DMS153 (cell line): ENCODE data around the gene SMOC2.

Experiments used
- DNase-seq: peaks from one replicate; lab custom pipeline; 2025; lab: John Stamatoyannopoulos, UW

The SMOC2 gene

DNA sequence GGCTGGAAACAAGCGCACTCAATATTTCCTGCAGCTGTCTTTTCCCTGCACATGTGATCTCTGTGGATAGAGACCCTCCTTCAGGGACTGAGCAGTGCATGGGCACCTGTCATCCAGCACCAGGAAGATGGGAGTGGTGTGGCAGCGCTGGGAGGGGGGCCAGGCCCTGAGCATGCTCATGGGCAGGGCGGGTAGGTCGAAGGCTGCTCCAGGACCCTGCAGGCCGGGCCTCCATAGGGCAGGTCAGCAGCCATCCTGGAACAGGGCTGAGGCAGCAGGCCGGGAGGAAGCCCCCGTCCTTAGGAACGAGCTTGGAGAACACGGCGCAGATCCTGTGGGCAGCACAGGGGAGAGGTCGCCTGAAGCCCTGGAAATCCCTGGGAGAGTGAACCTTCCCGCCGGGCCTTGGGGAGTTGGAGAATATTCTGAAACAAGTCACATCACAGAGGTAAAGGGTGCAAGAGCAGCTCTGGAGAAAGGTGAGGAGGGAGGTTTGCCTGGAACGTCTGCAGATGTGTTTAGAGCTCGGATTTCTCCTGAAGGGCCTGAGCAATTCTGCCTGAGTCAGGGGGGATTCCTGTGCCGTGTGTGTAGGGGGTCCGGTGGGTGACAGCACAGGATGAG is 133.2 kb downstream of the SMOC2 start:
- DNase-seq: no peak

DNA sequence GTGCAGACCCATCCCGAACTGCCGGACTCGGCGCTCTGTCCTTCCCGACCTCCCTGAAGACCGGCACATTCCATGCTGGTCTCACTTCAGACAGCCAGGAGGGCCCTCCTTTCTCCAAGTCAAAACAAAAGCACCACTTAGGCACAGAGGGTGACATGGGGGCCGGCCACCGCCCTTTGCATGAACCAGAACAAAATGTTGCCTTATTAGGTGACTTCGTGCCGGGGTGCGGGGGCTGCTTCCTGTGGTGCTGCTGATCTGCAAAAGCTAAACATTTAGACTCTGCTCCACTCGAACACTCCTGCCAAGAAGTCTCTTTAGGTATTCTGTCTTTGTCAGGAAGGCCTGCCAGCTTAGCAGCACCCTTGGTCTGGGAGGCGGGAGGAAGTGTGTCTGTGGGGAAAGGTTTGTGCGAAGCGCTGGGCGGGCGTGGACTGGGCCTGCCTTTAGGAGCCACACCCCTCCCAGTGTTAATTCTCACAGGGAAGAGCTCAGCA is 133.8 kb downstream of the SMOC2 start:
- DNase-seq: no peak

DNA sequence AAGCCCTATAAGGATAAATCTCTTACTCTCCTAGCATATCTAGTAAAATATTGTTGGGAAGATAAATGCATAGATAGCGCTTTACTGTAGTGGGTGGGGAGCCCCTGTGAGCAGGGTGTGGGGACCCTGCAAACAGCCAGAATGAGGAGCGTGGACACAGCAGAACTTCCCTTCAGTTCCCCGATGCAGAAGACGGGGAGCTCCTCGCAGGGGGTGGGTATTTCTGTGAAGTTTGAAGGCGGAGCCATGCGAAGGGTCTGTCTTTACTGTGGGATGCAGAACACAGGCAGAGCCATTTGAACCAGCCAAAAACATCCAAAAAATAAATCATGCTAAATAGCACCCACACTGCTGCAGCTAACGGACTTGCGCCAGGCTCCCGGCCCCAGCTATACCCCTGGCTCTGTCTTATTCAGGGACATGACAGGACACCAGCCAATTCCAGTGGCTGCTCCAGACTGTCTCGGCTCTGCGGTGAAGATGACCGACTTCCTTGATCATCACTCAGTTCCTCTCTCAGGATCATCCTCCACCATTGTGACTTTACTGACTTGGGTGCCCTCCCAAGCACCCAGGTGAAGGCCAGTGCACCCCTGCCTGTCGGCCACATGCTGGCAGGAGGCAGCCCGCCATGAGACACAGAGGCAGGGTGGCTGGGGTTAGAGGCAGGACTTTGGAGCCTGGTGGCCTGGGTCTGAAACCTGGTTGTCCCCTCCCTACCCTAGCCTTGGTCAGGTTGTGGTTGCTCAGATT is 134.5 kb downstream of the SMOC2 start:
- no peak for DNase-seq

DNA sequence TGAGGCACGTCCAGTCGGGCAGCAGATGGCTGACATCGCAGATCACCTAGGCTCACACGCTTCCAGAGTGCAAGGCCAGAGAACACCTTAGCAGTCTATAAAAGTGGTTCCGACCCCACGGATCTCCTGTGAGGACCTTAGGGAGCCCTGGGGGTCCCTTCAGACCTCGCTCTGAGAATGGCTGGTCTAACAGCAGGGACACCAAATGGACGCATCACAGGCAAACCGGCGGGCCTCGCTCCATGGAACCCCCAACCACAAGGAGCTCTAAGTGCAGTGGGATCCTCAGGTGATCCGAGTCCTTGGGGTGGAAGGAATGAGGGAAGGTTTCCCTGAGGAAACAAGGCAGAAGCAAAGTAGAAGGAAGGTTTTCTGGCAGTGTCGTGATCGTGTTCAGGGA is 135.4 kb downstream of the SMOC2 start:
- DNase-seq: no peak

DNA sequence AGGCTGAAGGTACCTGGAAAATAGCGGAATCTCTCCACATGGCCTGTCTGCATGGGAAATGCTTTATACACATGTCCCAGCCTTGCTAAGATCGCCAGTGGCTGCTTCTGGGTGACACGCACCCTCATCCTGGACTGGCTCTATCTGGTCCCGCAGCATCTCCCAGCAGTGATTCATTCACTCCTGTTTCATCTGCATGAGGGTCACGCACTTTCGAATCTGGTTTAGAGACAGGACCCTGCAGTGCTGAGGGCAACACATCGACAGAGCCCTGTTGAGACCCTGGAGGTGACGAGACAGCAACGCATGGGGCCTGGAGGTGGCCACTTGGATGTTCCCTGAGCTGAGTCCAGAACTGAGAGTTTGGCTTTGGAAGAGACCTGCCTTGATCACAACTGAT is 136.5 kb downstream of the SMOC2 start:
- no peak for DNase-seq

DNA sequence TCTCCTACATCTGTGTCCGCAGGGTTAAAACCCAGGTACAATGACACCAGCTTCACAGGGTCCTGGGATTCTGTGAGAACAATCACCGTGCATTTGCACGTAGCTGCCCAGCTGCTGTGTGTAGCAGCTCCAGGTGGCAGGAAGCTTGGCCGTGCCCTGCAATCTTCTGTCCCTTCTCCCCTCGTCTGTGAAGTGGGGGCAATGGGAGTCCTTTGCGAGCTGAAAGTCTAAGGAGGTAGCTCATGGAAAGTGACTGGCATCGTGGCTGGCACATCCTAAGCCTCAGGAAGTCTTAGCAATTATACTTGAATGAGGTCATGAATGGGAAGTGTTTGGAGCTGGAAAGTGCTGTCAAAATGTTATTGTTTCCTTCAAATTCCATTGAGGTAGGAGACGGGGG is 137.1 kb downstream of the SMOC2 start:
- no peak for DNase-seq

DNA sequence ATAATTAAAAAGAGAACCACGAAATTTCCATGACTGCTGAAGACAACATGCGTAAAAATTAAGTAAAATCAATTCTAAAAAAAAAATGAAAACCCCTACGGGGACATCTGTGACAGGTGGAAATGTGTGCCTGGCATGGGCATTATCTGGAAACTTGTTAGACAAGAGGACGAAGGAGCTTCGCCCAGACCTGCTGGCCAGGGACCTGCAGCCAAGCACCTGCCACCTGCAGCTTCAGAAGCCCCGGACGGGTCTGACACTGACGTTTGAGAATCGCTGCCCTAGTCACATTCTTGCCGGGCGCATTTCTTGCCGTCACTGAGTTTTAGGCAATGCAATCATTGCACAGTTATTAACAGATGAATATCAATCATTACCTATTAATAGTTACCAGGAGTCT is 140.3 kb downstream of the SMOC2 start:
- DNase-seq: no peak

DNA sequence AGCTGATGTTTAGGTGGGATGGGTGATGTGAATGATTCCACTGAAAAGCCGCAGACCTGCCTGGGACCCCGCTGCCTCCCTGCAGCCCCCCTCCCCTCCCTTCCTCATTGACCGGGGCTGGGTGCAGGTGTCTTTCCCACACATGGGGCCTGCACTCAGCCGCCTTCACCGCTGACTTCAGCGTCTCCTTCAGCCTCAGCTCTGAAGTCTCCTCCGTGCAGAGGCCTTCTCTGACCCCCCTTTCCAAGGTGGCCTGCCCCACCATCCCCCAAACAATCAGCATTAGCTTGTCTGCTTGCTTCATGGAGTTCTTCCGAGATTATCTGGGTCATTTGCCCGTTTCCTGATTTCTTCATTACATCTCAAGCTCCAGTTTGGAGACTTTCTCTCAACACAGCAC is 140.7 kb downstream of the SMOC2 start:
- no peak for DNase-seq

DNA sequence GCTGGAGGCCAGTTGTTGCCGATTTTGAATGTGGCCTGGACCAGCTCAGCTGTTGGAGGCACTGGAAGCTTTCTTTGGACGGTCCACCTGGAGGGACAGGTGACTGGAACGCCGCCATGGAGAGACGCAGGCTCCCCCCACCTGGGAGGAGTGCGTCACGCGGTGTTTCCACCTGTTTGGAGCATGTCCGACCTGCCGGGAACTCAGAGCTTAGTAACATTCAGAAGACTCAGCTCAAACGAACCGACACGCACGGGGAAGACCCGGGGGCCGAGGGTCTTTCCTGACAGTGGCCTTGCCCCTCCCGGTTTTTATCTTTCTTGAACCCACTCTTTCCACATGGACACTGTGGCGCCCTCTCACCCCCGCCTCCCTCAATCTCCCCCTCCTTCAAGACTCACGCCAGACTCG is 141.6 kb downstream of the SMOC2 start:
- DNase-seq: no peak

DNA sequence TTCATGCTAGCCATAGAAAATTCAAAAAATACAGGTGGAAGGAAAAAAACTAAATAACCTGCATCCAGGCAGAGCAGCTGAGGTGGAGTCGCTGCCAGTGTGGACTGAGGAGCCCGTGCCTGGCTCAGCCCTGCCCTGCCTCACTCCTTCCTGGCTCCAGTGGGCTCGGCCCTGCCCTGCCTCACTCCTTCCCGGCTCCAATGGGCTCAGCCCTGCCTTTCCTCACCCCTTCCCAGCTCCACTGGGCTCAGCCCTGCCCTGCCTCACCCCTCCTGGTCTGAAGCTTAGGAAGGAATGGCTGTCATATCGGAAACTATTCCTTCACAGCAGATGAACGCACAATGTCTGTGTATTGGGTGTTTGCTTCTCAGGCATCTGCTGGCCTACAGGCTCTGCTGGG is 142.1 kb downstream of the SMOC2 start:
- DNase-seq: no peak

DNA sequence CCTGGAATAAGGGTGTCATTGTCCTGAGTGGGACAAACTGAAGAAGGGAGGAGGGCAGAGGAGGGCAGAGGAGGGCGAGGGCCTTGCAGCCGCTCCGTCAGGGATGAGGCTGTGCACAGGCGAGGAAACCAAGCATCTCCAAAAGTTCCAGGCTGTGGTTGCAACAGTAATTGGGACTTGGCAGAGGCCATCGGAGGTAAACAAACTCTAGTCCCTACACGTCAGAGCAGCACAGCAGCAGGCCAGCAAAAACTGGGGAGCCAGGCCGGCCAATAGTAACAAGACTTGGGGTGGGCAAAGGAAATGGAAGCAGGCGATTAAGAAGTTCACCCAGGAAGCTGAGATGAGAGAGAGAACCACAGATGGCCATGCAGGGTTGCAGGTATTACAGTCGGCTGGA is 142.8 kb downstream of the SMOC2 start:
- no peak for DNase-seq

DNA sequence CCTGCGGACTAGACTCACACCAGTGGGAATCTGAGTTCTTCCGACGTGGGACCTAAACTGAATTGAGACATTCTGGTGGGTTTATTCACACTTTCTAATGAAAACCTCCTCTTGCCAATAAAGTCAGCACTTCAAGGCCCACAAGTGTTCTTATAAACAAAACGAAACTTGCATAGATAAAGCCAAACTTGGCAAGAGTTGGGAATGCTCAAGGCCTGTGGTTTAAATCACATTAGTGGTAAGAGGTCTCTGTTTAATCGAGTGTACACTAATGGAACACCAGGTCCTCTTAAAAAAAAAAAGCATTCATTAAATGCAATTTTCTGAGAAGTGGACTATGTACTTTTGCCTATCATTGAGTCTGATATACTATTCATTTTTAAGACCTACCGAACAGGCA is 143.3 kb downstream of the SMOC2 start:
- no peak for DNase-seq

DNA sequence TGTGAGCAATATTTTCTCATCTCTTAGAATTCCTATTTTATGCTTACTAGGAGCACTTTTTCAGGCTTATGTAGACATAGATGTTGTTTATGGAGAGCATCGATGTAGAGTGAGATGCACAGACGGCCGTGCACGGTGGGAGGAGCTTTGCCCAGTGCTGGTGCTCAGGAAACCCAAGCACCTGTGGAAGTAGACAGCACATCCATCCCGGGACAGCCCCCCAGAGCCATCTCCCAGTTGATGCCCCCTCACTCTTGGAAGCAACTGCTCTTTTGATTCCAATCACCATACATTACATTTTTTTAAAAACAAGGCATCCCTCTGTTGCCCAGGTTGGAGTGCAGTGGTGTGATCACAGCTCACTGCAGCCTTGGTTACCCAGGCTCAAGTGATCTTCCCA is 143.7 kb downstream of the SMOC2 start:
- no peak for DNase-seq

DNA sequence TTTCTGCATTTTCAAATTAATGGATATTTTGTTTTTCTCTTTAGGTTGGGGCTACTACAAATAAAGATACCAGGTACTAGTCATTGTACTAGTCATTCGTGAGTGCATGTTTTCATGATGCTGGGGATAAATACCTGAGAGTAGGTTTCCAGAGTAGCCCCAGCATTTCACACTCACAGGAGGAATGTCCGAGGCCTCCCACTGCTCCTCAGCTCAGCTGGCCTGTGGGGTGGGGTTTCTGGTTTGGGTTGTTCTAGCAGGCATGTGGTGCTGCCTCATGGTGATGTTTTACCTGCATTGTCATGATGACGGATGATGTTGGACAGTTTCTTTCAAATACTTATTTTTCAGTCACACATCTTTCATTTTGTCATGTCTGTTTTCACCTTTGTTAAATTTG is 144.5 kb downstream of the SMOC2 start:
- no peak for DNase-seq

DNA sequence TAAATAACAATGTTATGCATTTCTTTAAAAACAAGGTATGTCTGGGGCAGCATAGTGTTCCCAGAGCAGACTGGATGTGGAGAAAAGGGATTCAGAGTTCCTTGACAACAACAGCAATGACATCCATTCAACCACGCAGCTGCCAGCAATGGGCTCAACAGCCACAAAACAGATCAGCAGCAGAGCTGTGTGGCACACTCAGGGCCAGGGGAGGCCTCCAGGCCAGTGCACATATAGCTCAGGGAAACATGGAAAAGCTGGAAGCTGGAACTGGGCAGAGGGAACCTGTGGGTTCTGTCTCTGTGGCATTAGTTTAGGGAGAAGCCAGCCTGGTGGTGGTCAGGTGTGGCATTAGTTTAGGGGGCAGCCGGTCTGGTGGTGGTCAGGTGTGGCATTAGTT is 148.3 kb downstream of the SMOC2 start:
- DNase-seq: no peak

DNA sequence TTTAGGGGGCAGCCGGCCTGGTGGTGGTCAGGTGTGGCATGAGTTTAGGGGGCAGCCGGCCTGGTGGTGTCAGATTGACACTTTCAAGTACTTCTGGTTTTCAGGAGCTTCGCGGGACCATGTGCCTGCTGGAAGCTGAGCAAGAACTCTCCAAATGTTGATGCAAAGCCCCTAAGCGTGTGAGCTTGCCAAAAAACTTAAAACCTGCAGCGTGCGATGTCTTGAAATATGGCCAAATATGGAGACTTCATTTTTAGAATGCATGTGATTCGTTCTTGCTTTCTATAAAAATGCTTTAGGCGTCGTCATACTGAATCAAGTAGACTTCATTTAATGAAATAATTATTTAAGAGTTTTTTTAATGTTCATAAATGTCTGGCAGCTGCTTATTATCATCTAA is 149.4 kb downstream of the SMOC2 start:
- no peak for DNase-seq

DNA sequence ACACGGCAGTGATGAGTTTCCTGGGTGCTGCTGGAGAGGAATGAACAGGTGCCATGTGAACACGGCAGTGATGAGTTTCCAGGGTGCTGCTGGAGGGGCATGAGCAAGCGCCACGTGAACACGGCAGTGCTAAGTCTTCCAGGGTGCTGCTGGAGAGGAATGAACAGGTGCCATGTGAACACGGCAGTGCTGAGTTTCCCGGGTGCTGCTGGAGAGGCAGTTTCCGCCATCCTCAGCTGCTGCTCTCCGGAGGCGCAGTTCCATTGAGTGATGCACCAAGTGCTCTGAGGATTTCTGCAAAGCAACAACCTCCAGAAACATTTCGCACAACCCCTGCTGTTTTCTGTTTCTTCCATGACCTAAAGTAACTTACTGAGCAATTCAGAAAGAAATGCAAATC is 155.4 kb downstream of the SMOC2 start:
- DNase-seq: no peak

DNA sequence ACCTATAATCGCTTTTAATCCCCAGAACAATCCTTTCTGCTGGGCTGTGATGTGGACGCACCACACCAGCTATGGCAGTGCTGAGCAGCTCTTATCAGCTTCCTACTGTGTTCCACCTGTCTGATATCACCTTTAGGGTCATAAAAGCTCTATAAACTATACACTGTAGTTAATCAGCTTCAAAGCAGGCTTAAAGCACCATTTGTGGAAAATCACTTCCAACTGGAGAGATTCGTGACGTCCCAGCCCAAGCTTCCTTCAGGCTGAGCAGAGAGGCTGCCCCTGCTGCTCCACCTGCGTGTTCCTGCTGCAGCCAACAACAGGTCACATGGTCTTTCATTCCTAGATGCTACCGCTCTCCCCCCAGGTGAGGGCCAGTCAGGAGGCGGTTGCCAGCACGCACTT is 156.5 kb downstream of the SMOC2 start:
- DNase-seq: no peak

DNA sequence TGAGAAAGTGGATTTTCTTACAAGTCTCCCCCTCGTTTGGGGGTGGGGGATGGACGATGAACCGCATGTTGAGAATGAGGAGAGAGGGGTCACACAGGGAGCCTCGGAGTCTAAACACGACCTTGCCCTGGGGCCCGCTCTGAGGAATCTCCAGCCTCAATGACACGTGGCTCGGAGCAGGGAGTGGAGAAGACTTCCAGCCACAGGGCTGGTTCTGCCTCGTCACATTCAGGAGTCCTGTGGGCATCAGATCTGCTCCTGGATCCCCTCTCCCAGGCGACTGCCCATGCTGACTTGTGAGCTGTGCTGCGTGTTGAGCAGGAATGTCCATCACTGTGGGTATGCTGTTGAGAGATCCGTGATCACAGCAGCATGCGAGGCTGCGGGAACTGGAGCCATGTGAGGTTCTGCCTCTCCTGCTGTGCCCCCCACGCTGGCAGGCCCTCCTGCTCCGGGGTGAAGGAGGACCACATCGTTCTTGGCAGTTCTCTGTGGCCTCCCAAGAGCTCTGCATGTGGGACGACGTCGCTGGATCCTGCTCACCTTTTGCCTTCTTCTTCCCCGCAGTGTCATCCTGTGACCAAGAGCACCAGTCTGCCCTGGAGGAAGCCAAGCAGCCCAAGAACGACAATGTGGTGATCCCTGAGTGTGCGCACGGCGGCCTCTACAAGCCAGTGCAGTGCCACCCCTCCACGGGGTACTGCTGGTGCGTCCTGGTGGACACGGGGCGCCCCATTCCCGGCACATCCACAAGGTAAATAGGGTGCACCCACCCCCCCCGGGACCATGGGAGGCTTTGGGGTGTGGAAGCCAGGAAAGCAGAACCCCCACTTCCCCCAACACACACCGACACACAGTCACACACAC is 157.5 kb downstream of the SMOC2 start:
- no peak for DNase-seq

DNA sequence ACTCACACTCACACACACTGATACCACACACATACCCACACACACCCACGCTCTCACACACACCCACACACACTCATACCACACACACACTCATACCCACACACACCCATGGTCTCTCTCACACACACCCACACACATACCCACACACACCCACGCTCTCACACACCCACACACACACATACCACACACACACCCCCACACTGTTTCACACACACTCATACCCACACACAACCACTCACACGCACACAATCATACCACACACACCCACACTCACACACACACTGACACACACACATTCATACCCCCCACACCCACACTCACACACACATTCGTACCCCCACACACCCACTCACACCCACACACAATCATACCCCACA is 158.1 kb downstream of the SMOC2 start:
- DNase-seq: no peak

DNA sequence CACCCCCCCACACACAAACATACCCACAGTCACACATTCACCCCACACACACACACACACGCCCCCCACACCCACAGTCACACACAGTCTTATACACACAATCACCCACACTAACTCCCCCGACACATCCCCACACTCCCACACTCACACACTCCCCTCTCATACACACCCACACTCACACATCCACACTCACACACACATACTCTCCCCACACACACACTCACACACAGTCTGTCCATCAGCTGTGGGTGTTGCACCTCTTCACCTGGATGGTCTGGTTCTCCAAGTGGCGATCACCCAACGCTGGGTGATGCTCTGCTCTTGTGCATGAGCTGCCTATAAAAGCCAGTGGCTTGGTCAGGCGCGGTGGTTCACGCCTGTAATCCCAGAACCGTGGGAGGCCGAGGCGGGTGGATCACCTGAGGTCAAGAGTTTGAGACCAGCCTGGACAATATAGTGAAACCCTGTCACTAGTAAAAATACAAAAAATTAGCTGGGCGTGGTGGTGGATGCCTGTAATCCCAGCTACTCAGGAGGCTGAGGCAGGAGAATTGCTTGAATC is 158.9 kb downstream of the SMOC2 start:
- DNase-seq: no peak

DNA sequence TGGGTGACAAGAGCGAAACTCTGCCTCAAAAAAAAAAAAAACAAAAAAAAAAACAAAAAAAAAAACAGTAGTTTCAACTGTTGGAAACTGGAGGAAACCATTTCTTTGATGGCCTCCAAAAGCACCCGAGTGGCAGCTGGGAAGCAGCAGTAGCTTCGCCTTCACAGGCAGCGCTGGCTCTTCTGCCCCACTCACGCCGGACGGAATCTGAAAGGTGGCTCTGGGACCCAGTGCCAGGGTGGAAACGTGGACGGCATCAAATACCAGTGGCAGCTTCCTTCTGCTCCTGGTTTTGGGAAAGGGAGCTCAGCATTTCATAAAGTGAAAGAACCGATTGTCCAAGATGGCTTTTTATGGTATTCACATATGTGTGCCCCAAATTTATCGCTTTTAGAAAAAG is 159.4 kb downstream of the SMOC2 start:
- no peak for DNase-seq

DNA sequence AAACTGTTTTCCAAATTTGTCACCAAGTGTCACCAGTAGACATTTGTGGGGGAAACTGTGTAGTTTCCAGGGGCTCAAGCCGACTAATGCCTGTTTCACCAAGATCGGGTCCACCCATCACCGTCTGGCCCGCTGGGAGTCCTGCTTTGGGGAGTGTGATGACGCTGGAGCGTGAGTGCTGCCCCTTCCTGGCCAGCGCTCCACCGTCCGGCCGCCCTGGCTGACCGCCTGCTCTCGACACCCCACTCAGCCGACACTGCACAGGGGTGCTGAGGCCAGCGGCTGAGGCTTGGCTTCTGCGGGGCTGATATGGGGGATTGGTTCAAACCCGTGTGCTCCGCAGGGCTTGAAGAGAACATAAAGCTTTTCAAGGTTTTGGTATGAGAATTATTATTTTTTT is 160.1 kb downstream of the SMOC2 start:
- DNase-seq: no peak
